Lung (tissue), 12 donors: ENCODE data around the gene ARMS2. TPM values are rescaled to one million over a fixed set of nuclear protein-coding genes. Genes with fewer than 3 reads are reported as not detected.

Experiments
- ATAC-seq: fragments of 200-7000 bp; cut with Tn5 transposase; one replicate; pipeline ENCODE4 v1.9.1; 2020; ENCODE audit warnings: moderate number of reproducible peaks; ENCODE audit not compliant: insufficient read depth, low FRiP score
- DNase-seq, 3 donors: peaks; one replicate each; pipeline ENCODE4 v3.0.0-alpha.2; 2013 to 2017
- H3K27ac ChIP-seq, 2 donors: one replicate each; pipeline ENCODE4 v1.5.1; 2013; ENCODE audit warnings: mild to moderate bottlenecking in 2 of 2, moderate library complexity in 2 of 2, control low read depth in 1 of 2, inconsistent platforms in 1 of 2, low read depth in 1 of 2, low read length in 1 of 2
- H3K27me3 ChIP-seq, 3 donors: one replicate each; pipeline ENCODE4 v1.5.1; 2013; ENCODE audit warnings: low read length in 2 of 3; ENCODE audit not compliant: control insufficient read depth in 3 of 3, insufficient read depth in 3 of 3
- H3K36me3 ChIP-seq, 4 donors: one replicate each; pipeline ENCODE4 v1.5.1; 2013; ENCODE audit warnings: low read length in 4 of 4, mild to moderate bottlenecking in 1 of 4, moderate library complexity in 1 of 4; ENCODE audit not compliant: control insufficient read depth in 4 of 4, insufficient read depth in 4 of 4
- H3K4me1 ChIP-seq, 5 donors: one replicate each; pipeline ENCODE4 v1.5.1; 2013; ENCODE audit warnings: low read length in 5 of 5, mild to moderate bottlenecking in 2 of 5, moderate library complexity in 1 of 5; ENCODE audit not compliant: control insufficient read depth in 5 of 5, insufficient read depth in 5 of 5
- H3K4me3 ChIP-seq: one replicate; pipeline ENCODE4 v1.5.1; 2013; ENCODE audit warnings: mild to moderate bottlenecking, control low read depth, moderate library complexity
- H3K9ac ChIP-seq, 2 donors: one replicate each; pipeline ENCODE4 v1.5.1; 2013; ENCODE audit warnings: low read length in 2 of 2, control low read depth in 1 of 2; ENCODE audit not compliant: insufficient read depth in 1 of 2
- H3K9me3 ChIP-seq, 4 donors: one replicate each; pipeline ENCODE4 v1.5.1; 2013; ENCODE audit warnings: low read length in 3 of 4, mild to moderate bottlenecking in 1 of 4, moderate library complexity in 1 of 4; ENCODE audit not compliant: control insufficient read depth in 4 of 4, insufficient read depth in 3 of 4
- WGBS, 2 donors: extraction: QIAGEN DNeasy Blood & Tissue Kit; methylation state at CpG; one replicate each; pipeline ENCODE4 v1.1.7; 2013; 5-methylcytosine and 5-hydroxymethylcytosine counted together
- polyA plus RNA-seq, 2 donors: library from polyadenylated mRNA; stranded (reverse); fragments of 200-250 nt; gene quantifications; one replicate each; pipeline ENCODE4 v1.2.1, GENCODE V29; 2013
- total RNA-seq, 2 donors: library from RNA; depleted of rRNA in 1 of 2; stranded (reverse); fragments of >200 nt in 1 of 2; gene quantifications; one replicate each; pipeline ENCODE4 v1.2.1, GENCODE V29; 2014 to 2021
- TF ChIP-seq, protein P1 (sequence below): IDR thresholded peaks from 2 replicates; pipeline ENCODE4 v1.5.1; 2012; ENCODE audit warnings: mild to moderate bottlenecking; ENCODE audit errors: control extremely low read depth, extremely low read depth
- donor health status: control.
- donor health status: control.
- donor health status: Bipolar disorder and iron deficiency.
- donor health status: healthy.
- donor health status: DM: yes; HTN: yes; CAD: no.

ARMS2 gene
- total and polyA plus RNA-seq, 4 donors: not detected

DNA sequence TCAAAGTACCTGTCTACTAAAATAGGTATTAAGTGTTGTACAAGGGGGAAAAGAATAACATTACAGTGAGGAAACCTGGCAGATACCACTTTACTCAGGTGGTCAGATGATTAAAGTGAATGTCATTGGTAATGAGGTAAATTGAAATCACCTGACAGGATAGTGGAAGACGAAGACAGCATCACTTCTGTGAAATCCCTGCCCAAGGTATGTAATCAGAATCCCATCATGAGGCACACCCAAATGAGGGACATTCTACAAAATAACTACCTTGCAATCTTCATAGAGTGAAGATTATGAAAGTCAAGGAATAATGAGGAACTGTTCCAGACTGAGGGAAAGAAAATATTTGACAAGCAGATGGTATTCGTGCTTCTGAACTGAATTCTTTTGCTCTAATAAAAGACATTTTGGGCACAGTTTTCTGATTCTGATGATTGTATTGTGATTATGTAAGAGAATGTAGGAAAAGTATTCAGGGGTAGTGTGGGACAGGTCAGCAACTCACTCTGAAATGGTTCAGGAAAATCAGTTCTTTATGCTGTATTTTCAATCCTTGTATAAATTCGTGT, 33.3 kb upstream of the ARMS2 start:
- Histone ChIP-seq H3K27ac (peak overlapping the region in 1 of 2 donors; percentile 45), H3K9me3 (no peaks in the 10 kb centered on the region), H3K4me3 (no peak overlapping the region), H3K36me3 (peaks cover 0 to 12% (median 1%) of the 10 kb centered on the region in 4 donors), H3K9ac (no peak overlapping the region), H3K27me3 (no peaks in the 10 kb centered on the region), H3K4me1 (peaks cover 0 to 9% (median 0%) of the 10 kb centered on the region in 5 donors)
- DNase-seq (no peak), ATAC-seq (no peak)
- TF ChIP-seq, protein P1, sequence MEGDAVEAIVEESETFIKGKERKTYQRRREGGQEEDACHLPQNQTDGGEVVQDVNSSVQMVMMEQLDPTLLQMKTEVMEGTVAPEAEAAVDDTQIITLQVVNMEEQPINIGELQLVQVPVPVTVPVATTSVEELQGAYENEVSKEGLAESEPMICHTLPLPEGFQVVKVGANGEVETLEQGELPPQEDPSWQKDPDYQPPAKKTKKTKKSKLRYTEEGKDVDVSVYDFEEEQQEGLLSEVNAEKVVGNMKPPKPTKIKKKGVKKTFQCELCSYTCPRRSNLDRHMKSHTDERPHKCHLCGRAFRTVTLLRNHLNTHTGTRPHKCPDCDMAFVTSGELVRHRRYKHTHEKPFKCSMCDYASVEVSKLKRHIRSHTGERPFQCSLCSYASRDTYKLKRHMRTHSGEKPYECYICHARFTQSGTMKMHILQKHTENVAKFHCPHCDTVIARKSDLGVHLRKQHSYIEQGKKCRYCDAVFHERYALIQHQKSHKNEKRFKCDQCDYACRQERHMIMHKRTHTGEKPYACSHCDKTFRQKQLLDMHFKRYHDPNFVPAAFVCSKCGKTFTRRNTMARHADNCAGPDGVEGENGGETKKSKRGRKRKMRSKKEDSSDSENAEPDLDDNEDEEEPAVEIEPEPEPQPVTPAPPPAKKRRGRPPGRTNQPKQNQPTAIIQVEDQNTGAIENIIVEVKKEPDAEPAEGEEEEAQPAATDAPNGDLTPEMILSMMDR: no peak
- WGBS, 2 donors: 65 to 77% methylated on average over 3 of the region's 3 CpGs

GRCh38 chr10:122421742-122422141, 32.7 kb upstream of the ARMS2 start:
- no peak overlapping the region for H3K4me3 ChIP-seq
- H3K9me3 ChIP-seq: no peaks in the 10 kb centered on the region
- H3K4me1 ChIP-seq: peaks cover 0 to 9% (median 0%) of the 10 kb centered on the region in 5 donors
- no peak overlapping the region for H3K27ac ChIP-seq
- H3K36me3 ChIP-seq: peaks cover 0 to 9% (median 0%) of the 10 kb centered on the region in 4 donors
- TF ChIP-seq, protein P1: no peak
- no peak for ATAC-seq
- no peaks in the 10 kb centered on the region for H3K27me3 ChIP-seq
- no peak overlapping the region for H3K9ac ChIP-seq
- DNase-seq: no peak

DNA sequence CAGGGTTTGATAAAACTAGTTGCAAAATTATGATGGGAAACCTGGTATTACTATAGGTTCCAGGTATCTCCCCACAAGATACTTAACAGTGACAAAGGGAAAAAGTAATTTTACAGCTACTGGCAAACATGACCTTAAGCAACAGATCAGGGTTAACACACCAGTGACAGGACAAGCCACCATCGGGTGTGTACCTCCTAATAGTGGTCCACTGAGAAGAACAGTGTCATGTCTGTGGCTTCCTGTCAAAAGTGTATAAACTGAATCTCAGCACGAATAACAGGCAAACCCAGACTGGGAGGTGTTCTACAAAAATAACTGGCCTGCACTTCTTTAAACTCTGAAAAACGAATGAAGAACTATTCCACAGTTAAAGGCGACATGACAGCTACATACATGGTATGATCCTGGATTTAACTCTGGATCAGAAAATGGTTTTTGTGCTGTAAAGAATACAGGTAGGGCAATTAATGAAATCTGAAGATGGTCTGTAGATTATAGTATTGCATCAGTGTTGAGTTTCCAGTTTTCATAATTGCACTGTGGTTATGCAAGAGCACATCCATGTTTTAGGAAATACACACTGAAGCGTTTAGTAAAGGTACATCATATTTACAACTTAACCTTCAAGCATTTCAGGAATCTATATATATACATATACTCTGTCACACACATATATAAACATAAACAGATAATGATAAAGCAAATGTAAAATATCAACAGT, 32.0 kb upstream of the ARMS2 start:
- Histone ChIP-seq H3K4me3 (no peak overlapping the region), H3K27me3 (no peaks in the 10 kb centered on the region), H3K9me3 (no peaks in the 10 kb centered on the region), H3K9ac (no peak overlapping the region), H3K27ac (no peak overlapping the region), H3K36me3 (peaks cover 0 to 10% (median 0%) of the 10 kb centered on the region in 4 donors), H3K4me1 (peaks cover 0 to 9% (median 0%) of the 10 kb centered on the region in 5 donors)
- DNase-seq: no peak
- TF ChIP-seq, protein P1: no peak
- 59 to 67% methylated on average over 5 of the region's 5 CpGs for WGBS, 2 donors
- no peak for ATAC-seq
